Gastrocnemius medialis (tissue), 4 donors: ENCODE results near the gene S1PR3. TPM values are rescaled to one million over a fixed set of nuclear protein-coding genes. Genes with fewer than 3 reads are reported as not detected.

Experiments
- ATAC-seq, 2 donors: fragments of 150-250 bp; one replicate each; pipeline ENCODE4 v1.9.1; 2016
- DNase-seq, 2 donors: peaks; one replicate each; pipeline ENCODE4 v3.0.0-alpha.2; 2019
- H3K27ac ChIP-seq, 4 donors: fragments of 200-600 bp; sonication (generic); 1 replicate in 1 of 4; 2 replicates in 3 of 4; pipeline ENCODE4 v1.5.1; 2016 to 2018; ENCODE audit warnings: mild to moderate bottlenecking in 2 of 4, moderate library complexity in 1 of 4
- H3K27me3 ChIP-seq, 3 donors: fragments of 200-600 bp; sonication (generic) in 2 of 3; 1 replicate in 1 of 3; 2 replicates in 2 of 3; pipeline versions ENCODE4 v1.5.1 to v1.6.0; 2016 to 2019; ENCODE audit warnings: mild to moderate bottlenecking in 1 of 3, moderate library complexity in 1 of 3
- H3K36me3 ChIP-seq, 2 donors: fragments of 200-600 bp; sonication (generic) in 1 of 2; one replicate each; pipeline ENCODE4 v1.5.1; 2017 to 2018
- H3K4me1 ChIP-seq, 2 donors: fragments of 200-600 bp; sonication (generic) in 1 of 2; one replicate each; pipeline ENCODE4 v1.5.1; 2016 to 2017; ENCODE audit warnings: mild to moderate bottlenecking in 2 of 2
- H3K4me3 ChIP-seq, 4 donors: fragments of 200-600 bp; sonication (generic) in 3 of 4; 1 replicate in 1 of 4; 2 replicates in 3 of 4; pipeline ENCODE4 v1.5.1; 2016 to 2019; ENCODE audit warnings: mild to moderate bottlenecking in 2 of 4
- H3K9me3 ChIP-seq, 3 donors: fragments of 200-600 bp; sonication (generic) in 2 of 3; 1 replicate in 1 of 3; 2 replicates in 2 of 3; pipeline ENCODE4 v1.5.1; 2016 to 2019
- POLR2A ChIP-seq, 2 donors: fragments of 450-650 bp; IDR thresholded peaks; one replicate each; pipeline ENCODE4 v1.6.1; 2017; ENCODE audit warnings: antibody characterized with exemption in 2 of 2, mild to moderate bottlenecking in 2 of 2, moderate library complexity in 2 of 2
- in situ Hi-C, 4 donors: fragments of 200-750 bp; cut with MboI; loops; one replicate each; pipeline versions ENCODE4 v1.15.0 to v1.8.0; 2017; ENCODE audit warnings: low sequenced_read_pairs in 4 of 4
- intact Hi-C: fragments of 100-400 bp; cut with DNase I; formaldehyde crosslinking; loops from one replicate; pipeline ENCODE4 v1.15.1; 2023; ENCODE audit warnings: low total_unique reads
- total RNA-seq, 4 donors: library from RNA; depleted of rRNA; stranded (reverse); fragments of >200 nt; gene quantifications; one replicate each; pipeline versions ENCODE4 v1.1.0 to v1.2.3, GENCODE V29; 2016
- TF ChIP-seq, protein P1 (sequence below), 5 experiments: fragments of 450-650 bp in 3 of 5; fragments of 200-600 bp in 2 of 5; sonication (generic) in 2 of 5; IDR thresholded peaks in 4 of 5; conservative IDR thresholded peaks in 1 of 5; 1 replicate in 4 of 5; 2 replicates in 1 of 5; pipeline ENCODE4 v1.5.1; 2016 to 2019; ENCODE audit warnings: antibody characterized with exemption in 5 of 5, mild to moderate bottlenecking in 3 of 5, moderate library complexity in 3 of 5

S1PR3 gene
- total RNA-seq, 4 donors from 2014 or later, result 3.3 to 13.4 (median 5.7) TPM

- DNase-seq (no peak), ATAC-seq (no peak)
- Histone ChIP-seq H3K4me3 (no peak overlapping the region), H3K36me3 (no peaks in the 10 kb centered on the region), H3K27ac (no peak overlapping the region), H3K9me3 (no peaks in the 10 kb centered on the region), H3K4me1 (peaks cover 0 to under 1% of the 10 kb centered on the region in 2 donors), H3K27me3 (peaks cover 0 to 6% (median 0%) of the 10 kb centered on the region in 3 donors)
- intact Hi-C loops (no loop called here), in situ Hi-C loops (loop anchor here in 2 of 4 donors (10.0 kb wide), 1 partner anchor 411 kb away; no protein-coding TSS in a partner anchor)
- no peak for TF ChIP-seq POLR2A (IDR thresholded peaks at IDR 0.05)
Measured at GRCh38 chr9:89006267-89006666, 15.0 kb downstream of the S1PR3 start.

DNA sequence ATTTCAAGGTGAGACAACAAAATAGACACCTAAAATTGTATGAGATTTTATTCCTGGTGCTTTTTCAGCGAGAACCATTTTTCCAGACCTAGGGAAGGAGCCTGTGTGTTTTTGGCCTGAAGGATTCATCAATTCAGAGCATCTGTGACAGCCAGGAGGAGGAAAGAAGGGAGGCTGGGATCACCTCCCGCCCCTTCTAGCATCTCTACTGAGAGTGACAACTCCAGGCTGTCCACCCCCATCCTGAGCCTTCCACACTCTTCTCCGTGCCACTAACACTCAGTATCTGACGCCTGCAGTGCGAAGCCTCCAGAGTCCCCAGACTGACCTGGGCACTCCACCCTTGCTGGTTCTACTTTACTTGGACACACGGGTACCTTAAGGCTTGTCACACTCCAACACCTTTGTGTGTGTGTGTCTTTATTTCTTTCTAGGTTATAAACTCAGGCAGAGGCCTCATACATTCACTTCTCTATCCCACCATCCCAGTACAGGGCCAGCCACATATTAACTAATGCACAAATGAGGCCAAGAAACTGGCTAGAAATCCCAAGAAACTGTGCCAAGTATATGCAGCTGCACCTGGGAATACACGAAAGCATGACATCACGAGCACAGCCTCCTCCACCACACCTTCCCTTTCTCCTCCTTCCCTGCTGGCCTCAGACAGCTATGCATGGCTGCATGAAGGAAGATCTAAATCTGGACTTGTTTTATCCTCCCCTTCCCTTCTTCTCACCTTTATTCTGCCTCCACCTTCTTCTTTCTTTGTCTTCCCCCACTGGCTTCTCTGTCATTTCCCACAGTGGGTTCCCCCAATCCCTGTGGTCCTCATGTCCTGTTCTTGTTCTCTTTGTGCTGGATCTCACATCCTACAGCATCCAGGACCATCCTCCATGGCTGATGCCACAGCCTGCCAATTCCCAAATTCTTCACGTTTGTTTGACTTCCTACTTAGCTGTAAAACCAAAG lies 16.0 kb downstream of the S1PR3 start:
- Histone ChIP-seq H3K9me3 (no peaks in the 10 kb centered on the region), H3K4me1 (no peaks in the 10 kb centered on the region), H3K27ac (no peak overlapping the region), H3K36me3 (no peaks in the 10 kb centered on the region), H3K27me3 (peaks cover 0 to 6% (median 0%) of the 10 kb centered on the region in 3 donors), H3K4me3 (no peak overlapping the region)
- DNase-seq (no peak), ATAC-seq (no peak)
- no peak for TF ChIP-seq POLR2A (IDR thresholded peaks at IDR 0.05)
- TF ChIP-seq, protein P1, sequence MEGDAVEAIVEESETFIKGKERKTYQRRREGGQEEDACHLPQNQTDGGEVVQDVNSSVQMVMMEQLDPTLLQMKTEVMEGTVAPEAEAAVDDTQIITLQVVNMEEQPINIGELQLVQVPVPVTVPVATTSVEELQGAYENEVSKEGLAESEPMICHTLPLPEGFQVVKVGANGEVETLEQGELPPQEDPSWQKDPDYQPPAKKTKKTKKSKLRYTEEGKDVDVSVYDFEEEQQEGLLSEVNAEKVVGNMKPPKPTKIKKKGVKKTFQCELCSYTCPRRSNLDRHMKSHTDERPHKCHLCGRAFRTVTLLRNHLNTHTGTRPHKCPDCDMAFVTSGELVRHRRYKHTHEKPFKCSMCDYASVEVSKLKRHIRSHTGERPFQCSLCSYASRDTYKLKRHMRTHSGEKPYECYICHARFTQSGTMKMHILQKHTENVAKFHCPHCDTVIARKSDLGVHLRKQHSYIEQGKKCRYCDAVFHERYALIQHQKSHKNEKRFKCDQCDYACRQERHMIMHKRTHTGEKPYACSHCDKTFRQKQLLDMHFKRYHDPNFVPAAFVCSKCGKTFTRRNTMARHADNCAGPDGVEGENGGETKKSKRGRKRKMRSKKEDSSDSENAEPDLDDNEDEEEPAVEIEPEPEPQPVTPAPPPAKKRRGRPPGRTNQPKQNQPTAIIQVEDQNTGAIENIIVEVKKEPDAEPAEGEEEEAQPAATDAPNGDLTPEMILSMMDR (IDR thresholded peaks at IDR 0.05 in 4 of 5, conservative IDR thresholded peaks at IDR 0.05 in 1 of 5), result no peak
- intact Hi-C loops, result no loop called here
- in situ Hi-C loops, result loop anchor here in 2 of 4 donors (10.0 kb wide), 1 partner anchor 412 kb away; no protein-coding TSS in a partner anchor

GRCh38 chr9:89008055-89008743 lies 16.9 kb downstream of the S1PR3 start:
- Histone ChIP-seq H3K27ac (no peak overlapping the region), H3K9me3 (no peaks in the 10 kb centered on the region), H3K27me3 (peaks cover 0 to 4% (median 0%) of the 10 kb centered on the region in 3 donors), H3K4me1 (no peaks in the 10 kb centered on the region), H3K36me3 (no peaks in the 10 kb centered on the region), H3K4me3 (no peak overlapping the region)
- DNase-seq, result no peak
- in situ Hi-C loops (loop anchor here in 2 of 4 donors (10.0 kb wide), 1 partner anchor 413 kb away; no protein-coding TSS in a partner anchor), intact Hi-C loops (no loop called here)
- TF ChIP-seq, protein P1 (IDR thresholded peaks at IDR 0.05 in 4 of 5, conservative IDR thresholded peaks at IDR 0.05 in 1 of 5), result no peak
- no peak for TF ChIP-seq POLR2A (IDR thresholded peaks at IDR 0.05)
- ATAC-seq, result no peak

DNA sequence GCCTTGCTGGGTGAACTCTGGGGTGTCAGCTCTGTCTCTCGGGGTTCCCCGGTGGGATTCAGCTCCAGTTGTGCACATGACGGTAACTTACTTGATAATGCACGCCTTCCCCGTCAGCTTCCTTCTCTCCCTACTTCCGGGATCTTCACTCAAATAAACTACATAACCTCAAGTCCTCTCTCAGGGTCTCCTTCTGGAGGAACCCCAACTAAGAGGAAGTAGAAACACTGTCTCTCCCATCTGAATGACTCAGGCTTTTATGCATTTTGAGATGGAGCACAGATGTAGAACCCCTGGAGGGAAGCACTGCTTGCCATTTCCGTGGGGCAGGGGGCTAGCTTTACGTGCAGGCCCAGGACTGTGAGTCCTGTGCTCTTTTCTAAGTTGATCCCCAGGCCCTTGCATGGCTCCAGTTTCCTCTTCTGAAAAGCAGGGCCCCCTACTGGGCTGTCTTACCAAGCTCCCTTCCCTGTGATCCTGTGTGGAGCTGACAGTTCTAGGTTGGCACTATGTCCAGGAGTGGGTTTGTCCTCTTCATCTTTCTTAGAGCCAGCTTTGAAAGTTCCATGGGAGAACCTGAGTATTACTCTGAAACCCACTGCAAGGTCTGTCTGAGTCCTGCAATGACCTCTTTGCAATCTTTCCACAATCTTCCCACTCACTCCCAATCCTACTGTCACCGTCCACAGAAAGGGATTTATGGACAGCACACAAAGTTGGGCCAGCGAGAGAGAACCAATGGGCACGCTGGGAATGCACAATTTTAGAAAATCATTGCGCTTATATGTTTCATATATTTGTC lies 17.7 kb downstream of the S1PR3 start:
- intact Hi-C loops, result no loop called here
- ATAC-seq (no peak), DNase-seq (no peak)
- H3K4me3 ChIP-seq, result no peak overlapping the region
- in situ Hi-C loops, result loop anchor here in 2 of 4 donors (10.0 kb wide), 1 partner anchor 414 kb away; no protein-coding TSS in a partner anchor
- no peaks in the 10 kb centered on the region for H3K36me3 ChIP-seq
- no peaks in the 10 kb centered on the region for H3K9me3 ChIP-seq
- no peak for TF ChIP-seq POLR2A (IDR thresholded peaks at IDR 0.05)
- TF ChIP-seq, protein P1 (IDR thresholded peaks at IDR 0.05 in 4 of 5, conservative IDR thresholded peaks at IDR 0.05 in 1 of 5), result no peak
- H3K27me3 ChIP-seq, result no peaks in the 10 kb centered on the region
- no peak overlapping the region for H3K27ac ChIP-seq
- no peaks in the 10 kb centered on the region for H3K4me1 ChIP-seq
